Skin epidermis (tissue), 12 donors: ENCODE results near the gene PKD1L1.
"Not testable (repeated sequence)": the region's sequence is repeated elsewhere in the genome, so short reads cannot be mapped to it uniquely, and the experiment has no call there.

ENCODE experiments used
- H3K27ac ChIP-seq, 21 experiments: fragments of 200-600 bp; sonication (generic) in 11 of 21; one replicate each; pipeline ENCODE4 v1.5.0; 2020; ENCODE audit warnings: mild to moderate bottlenecking in 3 of 21, inconsistent platforms in 2 of 21, moderate library complexity in 2 of 21
- H3K4me3 ChIP-seq, 7 experiments: fragments of 200-600 bp; sonication (generic) in 2 of 7; one replicate each; pipeline ENCODE4 v1.5.0; 2020; ENCODE audit warnings: inconsistent platforms in 2 of 7, mild to moderate bottlenecking in 2 of 7, moderate library complexity in 1 of 7

The PKD1L1 gene

GRCh38 chr7:47967708-47968107 is 19.4 kb upstream of the PKD1L1 start:
- Histone ChIP-seq H3K27ac (no peak overlapping the region), H3K4me3 (no peak overlapping the region)

- Histone ChIP-seq H3K27ac (no peak overlapping the region), H3K4me3 (no peak overlapping the region)
Observed at GRCh38 chr7:47967123-47967522, 18.9 kb upstream of the PKD1L1 start.

GRCh38 chr7:47965456-47965855 is 17.2 kb upstream of the PKD1L1 start:
- H3K27ac ChIP-seq: no peak overlapping the region
- no peak overlapping the region for H3K4me3 ChIP-seq

GRCh38 chr7:47962262-47962661 is 14.0 kb upstream of the PKD1L1 start:
- no peak overlapping the region for H3K27ac ChIP-seq
- H3K4me3 ChIP-seq: no peak overlapping the region

- H3K4me3 ChIP-seq: no peak overlapping the region
- no peak overlapping the region for H3K27ac ChIP-seq
Observed at GRCh38 chr7:47957156-47957555, 8.9 kb upstream of the PKD1L1 start.

GRCh38 chr7:47956220-47956619 is 8.0 kb upstream of the PKD1L1 start:
- Histone ChIP-seq H3K27ac (no peak overlapping the region), H3K4me3 (no peak overlapping the region)

- Histone ChIP-seq H3K27ac (no peak overlapping the region), H3K4me3 (no peak overlapping the region)
Observed at GRCh38 chr7:47954231-47954911, 6.1 kb upstream of the PKD1L1 start.

GRCh38 chr7:47953822-47954221 is 5.6 kb upstream of the PKD1L1 start:
- no peak overlapping the region for H3K27ac ChIP-seq
- no peak overlapping the region for H3K4me3 ChIP-seq

- no peak overlapping the region for H3K27ac ChIP-seq
- H3K4me3 ChIP-seq: no peak overlapping the region
Observed at GRCh38 chr7:47952224-47952623, 4.0 kb upstream of the PKD1L1 start.

GRCh38 chr7:47951374-47951773 is 3.1 kb upstream of the PKD1L1 start:
- H3K27ac ChIP-seq: peak overlapping the region in 4 of 21 experiments; percentile 20 to 65 (median 58)
- H3K4me3 ChIP-seq: no peak overlapping the region

- no peak overlapping the region for H3K4me3 ChIP-seq
- peak overlapping the region in 5 of 21 experiments; percentile 15 to 71 (median 58) for H3K27ac ChIP-seq
Observed at GRCh38 chr7:47950714-47951113, 2.4 kb upstream of the PKD1L1 start.

- peak overlapping the region in 5 of 21 experiments; percentile 15 to 71 (median 53) for H3K27ac ChIP-seq
- no peak overlapping the region for H3K4me3 ChIP-seq
Observed at GRCh38 chr7:47949703-47950102, 1.4 kb upstream of the PKD1L1 start.

- Histone ChIP-seq H3K27ac (peak overlapping the region in 9 of 21 experiments; percentile 0 to 70 (median 45)), H3K4me3 (no peak overlapping the region)
Observed at GRCh38 chr7:47947355-47947749, 914 bp downstream of the PKD1L1 start.

GRCh38 chr7:47946581-47947354 is 1.5 kb downstream of the PKD1L1 start:
- Histone ChIP-seq H3K4me3 (no peak overlapping the region), H3K27ac (peak overlapping the region in 10 of 21 experiments; percentile 0 to 70 (median 42))

GRCh38 chr7:47945261-47946015 is 2.8 kb downstream of the PKD1L1 start:
- H3K27ac ChIP-seq: peak overlapping the region in 5 of 21 experiments; percentile 41 to 69 (median 54)

GRCh38 chr7:47944536-47945260 is 3.6 kb downstream of the PKD1L1 start:
- Histone ChIP-seq H3K4me3 (no peak overlapping the region), H3K27ac (peak overlapping the region in 1 of 21 experiments; percentile 21)

More at GRCh38 chr7:47945261-47946015, 2.8 kb downstream of the PKD1L1 start:
- H3K4me3 ChIP-seq: no peak overlapping the region

- Histone ChIP-seq H3K4me3 (no peak overlapping the region), H3K27ac (peak overlapping the region in 3 of 21 experiments; percentile 21 to 55 (median 36))
Observed at GRCh38 chr7:47943676-47944474, 4.4 kb downstream of the PKD1L1 start.

GRCh38 chr7:47942651-47943050 is 5.6 kb downstream of the PKD1L1 start:
- H3K27ac ChIP-seq: peak overlapping the region in 6 of 21 experiments; percentile 52 to 93 (median 78)
- not testable (repeated sequence) for H3K4me3 ChIP-seq

GRCh38 chr7:47942132-47942531 is 6.1 kb downstream of the PKD1L1 start:
- Histone ChIP-seq H3K4me3 (no peak overlapping the region), H3K27ac (peak overlapping the region in 11 of 21 experiments; percentile 2 to 93 (median 74))
